ENCODE measurements around the gene ACACA.

ACACA gene

DNA sequence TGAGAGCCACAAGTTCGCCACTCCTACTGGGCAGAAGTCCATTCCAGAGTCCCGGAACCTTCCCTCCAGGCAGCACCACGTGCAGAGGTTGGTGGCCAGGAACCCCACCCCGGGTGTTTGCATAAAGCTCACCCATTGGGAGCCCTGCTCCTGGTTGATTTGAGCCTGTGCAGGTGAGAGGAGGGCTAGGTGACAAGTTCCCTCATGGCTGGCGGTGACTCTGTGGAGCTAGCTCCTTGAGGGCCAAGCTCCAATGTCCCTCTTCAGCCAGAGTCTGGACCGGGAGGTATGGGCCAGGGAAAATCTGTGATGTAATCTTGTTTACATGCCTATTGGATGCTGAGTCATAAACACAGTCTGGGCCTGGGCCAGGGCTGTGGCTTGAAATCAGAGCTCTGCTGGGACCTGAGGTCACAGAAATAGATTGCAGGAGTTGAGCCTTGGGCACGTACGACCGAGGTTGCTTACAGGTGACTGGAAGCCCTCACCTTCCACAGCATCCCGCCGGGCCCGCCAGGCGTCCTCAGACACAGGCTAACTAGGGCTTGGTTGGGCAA lies 339.0 kb downstream of the ACACA start:
- Histone ChIP-seq H3K36me3 (ENCODE audit: control insufficient read depth, low read depth, low read length) (no peaks in the 10 kb centered on the region), H3K9me3 (ENCODE audit: control insufficient read depth, low read depth, low read length) (no peaks in the 10 kb centered on the region), H3K9ac (ENCODE audit: low read length) (no peak overlapping the region), H3K4me3 (ENCODE audit: low read length) (no peak overlapping the region), H3K27me3 (ENCODE audit: control insufficient read depth, insufficient read depth, low read length) (no peaks in the 10 kb centered on the region), H3K4me1 (ENCODE audit: control insufficient read depth, low read depth, low read length) (peaks cover 44% of the 10 kb centered on the region), H3K27ac (ENCODE audit: low read length) (no peak overlapping the region)

GRCh38 chr17:37066322-37067255 lies 340.0 kb downstream of the ACACA start:
- H3K4me1 ChIP-seq (ENCODE audit: control insufficient read depth, low read depth, low read length) = peaks cover 54% of the 10 kb centered on the region
- no peaks in the 10 kb centered on the region for H3K27me3 ChIP-seq (ENCODE audit: control insufficient read depth, insufficient read depth, low read length)
- no peaks in the 10 kb centered on the region for H3K9me3 ChIP-seq (ENCODE audit: control insufficient read depth, low read depth, low read length)
- peak overlapping the region; percentile 19 for H3K4me3 ChIP-seq (ENCODE audit: low read length)
- H3K27ac ChIP-seq (ENCODE audit: low read length) = peak overlapping the region; percentile 17
- no peaks in the 10 kb centered on the region for H3K36me3 ChIP-seq (ENCODE audit: control insufficient read depth, low read depth, low read length)
- H3K9ac ChIP-seq (ENCODE audit: low read length) = peak overlapping the region; percentile 18

DNA sequence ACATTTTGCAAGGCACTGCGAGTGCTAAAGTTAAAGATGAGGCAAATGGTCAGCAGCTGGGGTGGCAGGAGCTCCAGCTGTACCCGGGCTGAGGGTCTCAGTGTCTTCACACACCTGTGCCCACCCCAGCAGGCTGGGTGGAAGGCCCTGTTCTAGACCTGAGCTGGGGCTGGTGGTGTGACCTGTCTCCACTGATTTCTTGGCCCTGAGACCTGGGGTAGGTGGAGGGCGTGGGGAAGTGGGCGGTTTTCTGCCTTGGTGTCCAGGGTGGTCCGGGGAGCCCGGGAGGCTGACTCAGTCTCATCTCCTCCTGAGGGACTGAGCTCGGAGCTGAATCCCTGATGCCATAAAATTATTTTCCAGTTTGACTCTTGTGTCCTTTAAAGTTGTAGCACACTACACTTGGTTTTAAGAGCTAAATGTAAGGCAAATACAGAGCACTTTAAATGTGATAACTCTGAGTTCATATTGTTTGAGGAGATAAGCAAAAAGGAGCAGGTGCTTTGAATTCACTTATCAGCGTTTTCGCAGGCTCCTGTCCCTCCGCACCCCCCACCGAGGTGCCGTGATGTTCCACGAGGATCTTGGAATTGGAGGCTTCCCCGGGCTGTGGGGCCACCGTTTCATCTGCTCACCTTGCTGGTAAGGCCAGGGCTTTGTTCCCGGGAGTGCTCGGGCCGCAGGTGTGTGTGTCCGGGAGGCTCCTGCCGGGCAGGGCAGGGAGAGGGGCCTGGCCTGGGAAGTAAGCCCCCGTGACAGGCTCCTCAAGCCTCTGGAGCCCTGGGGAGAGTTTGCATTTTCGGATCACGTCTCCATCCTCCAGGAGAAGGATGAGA lies 340.9 kb downstream of the ACACA start:
- Histone ChIP-seq H3K27me3 (ENCODE audit: control insufficient read depth, insufficient read depth, low read length) (no peaks in the 10 kb centered on the region), H3K9ac (ENCODE audit: low read length) (peak overlapping the region; percentile 18), H3K4me3 (ENCODE audit: low read length) (peak overlapping the region; percentile 19), H3K4me1 (ENCODE audit: control insufficient read depth, low read depth, low read length) (peaks cover 55% of the 10 kb centered on the region), H3K36me3 (ENCODE audit: control insufficient read depth, low read depth, low read length) (no peaks in the 10 kb centered on the region), H3K27ac (ENCODE audit: low read length) (peak overlapping the region; percentile 17), H3K9me3 (ENCODE audit: control insufficient read depth, low read depth, low read length) (no peaks in the 10 kb centered on the region)

- no peaks in the 10 kb centered on the region for H3K36me3 ChIP-seq (ENCODE audit: control insufficient read depth, low read depth, low read length)
- H3K4me3 ChIP-seq (ENCODE audit: low read length) = no peak overlapping the region
- H3K27me3 ChIP-seq (ENCODE audit: control insufficient read depth, insufficient read depth, low read length) = no peaks in the 10 kb centered on the region
- H3K27ac ChIP-seq (ENCODE audit: low read length) = no peak overlapping the region
- H3K9me3 ChIP-seq (ENCODE audit: control insufficient read depth, low read depth, low read length) = no peaks in the 10 kb centered on the region
- H3K9ac ChIP-seq (ENCODE audit: low read length) = no peak overlapping the region
- peaks cover 60% of the 10 kb centered on the region for H3K4me1 ChIP-seq (ENCODE audit: control insufficient read depth, low read depth, low read length)
Observed at GRCh38 chr17:37064956-37065355, 341.7 kb downstream of the ACACA start.

DNA sequence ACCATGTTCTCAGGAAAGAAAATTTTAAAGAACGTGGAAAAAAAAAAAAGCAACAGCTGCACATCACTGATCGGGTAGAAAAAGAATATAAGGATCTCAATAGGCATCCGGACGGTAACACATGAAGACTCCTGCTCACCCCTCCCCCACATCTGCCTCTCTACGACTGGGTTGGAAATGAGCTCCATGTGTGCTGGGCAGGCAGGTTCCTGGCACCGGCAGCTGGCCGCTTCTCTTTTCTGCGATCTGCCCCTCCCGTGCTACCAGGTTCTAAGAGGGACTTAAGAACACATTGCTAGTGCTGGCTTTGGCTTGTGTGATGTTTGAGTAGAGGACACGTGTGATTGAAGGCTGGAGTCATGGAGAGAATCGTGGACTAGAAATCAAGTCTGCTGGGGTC lies 342.4 kb downstream of the ACACA start:
- Histone ChIP-seq H3K27ac (ENCODE audit: low read length) (no peak overlapping the region), H3K27me3 (ENCODE audit: control insufficient read depth, insufficient read depth, low read length) (no peaks in the 10 kb centered on the region), H3K36me3 (ENCODE audit: control insufficient read depth, low read depth, low read length) (no peaks in the 10 kb centered on the region), H3K4me1 (ENCODE audit: control insufficient read depth, low read depth, low read length) (peaks cover 60% of the 10 kb centered on the region), H3K9me3 (ENCODE audit: control insufficient read depth, low read depth, low read length) (no peaks in the 10 kb centered on the region), H3K4me3 (ENCODE audit: low read length) (no peak overlapping the region), H3K9ac (ENCODE audit: low read length) (no peak overlapping the region)

- Histone ChIP-seq H3K9me3 (ENCODE audit: control insufficient read depth, low read depth, low read length) (no peaks in the 10 kb centered on the region), H3K4me1 (ENCODE audit: control insufficient read depth, low read depth, low read length) (peaks cover 48% of the 10 kb centered on the region)
Observed at GRCh38 chr17:37062021-37062420, 344.6 kb downstream of the ACACA start.

DNA sequence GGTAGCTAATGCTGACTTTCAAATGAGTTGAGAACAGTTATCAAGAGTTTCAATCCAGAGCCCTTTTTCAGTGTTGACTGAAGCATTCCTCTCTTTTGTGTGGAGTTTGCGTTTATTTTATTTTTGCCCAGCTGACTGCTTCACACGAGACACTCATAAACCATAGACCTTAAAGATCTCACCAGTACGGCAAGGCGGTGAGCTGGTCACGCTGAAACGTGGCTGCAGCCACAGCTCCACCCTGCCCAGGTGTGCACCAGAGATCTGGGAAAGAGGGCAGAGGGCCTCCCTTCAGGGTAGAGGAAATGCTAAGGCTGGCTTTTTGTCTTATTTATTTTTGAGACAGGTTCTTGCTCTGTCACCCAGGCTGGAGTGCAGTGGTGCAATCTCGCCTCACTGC lies 345.7 kb downstream of the ACACA start:
- peaks cover 37% of the 10 kb centered on the region for H3K4me1 ChIP-seq (ENCODE audit: control insufficient read depth, low read depth, low read length)
- H3K9me3 ChIP-seq (ENCODE audit: control insufficient read depth, low read depth, low read length) = no peaks in the 10 kb centered on the region
- no peak overlapping the region for H3K9ac ChIP-seq (ENCODE audit: low read length)
- no peaks in the 10 kb centered on the region for H3K27me3 ChIP-seq (ENCODE audit: control insufficient read depth, insufficient read depth, low read length)
- H3K4me3 ChIP-seq (ENCODE audit: low read length) = no peak overlapping the region
- H3K27ac ChIP-seq (ENCODE audit: low read length) = no peak overlapping the region
- peaks cover 4% of the 10 kb centered on the region for H3K36me3 ChIP-seq (ENCODE audit: control insufficient read depth, low read depth, low read length)

More at GRCh38 chr17:37062021-37062420, 344.6 kb downstream of the ACACA start:
- Histone ChIP-seq H3K36me3 (ENCODE audit: control insufficient read depth, low read depth, low read length) (peaks cover under 1% of the 10 kb centered on the region), H3K27me3 (ENCODE audit: control insufficient read depth, insufficient read depth, low read length) (no peaks in the 10 kb centered on the region), H3K27ac (ENCODE audit: low read length) (no peak overlapping the region), H3K9ac (ENCODE audit: low read length) (no peak overlapping the region), H3K4me3 (ENCODE audit: low read length) (no peak overlapping the region)

GRCh38 chr17:37060094-37060493 lies 346.5 kb downstream of the ACACA start:
- H3K9ac ChIP-seq (ENCODE audit: low read length) = no peak overlapping the region
- H3K27ac ChIP-seq (ENCODE audit: low read length) = no peak overlapping the region
- H3K27me3 ChIP-seq (ENCODE audit: control insufficient read depth, insufficient read depth, low read length) = no peaks in the 10 kb centered on the region
- peaks cover 29% of the 10 kb centered on the region for H3K4me1 ChIP-seq (ENCODE audit: control insufficient read depth, low read depth, low read length)
- no peaks in the 10 kb centered on the region for H3K9me3 ChIP-seq (ENCODE audit: control insufficient read depth, low read depth, low read length)
- no peak overlapping the region for H3K4me3 ChIP-seq (ENCODE audit: low read length)
- H3K36me3 ChIP-seq (ENCODE audit: control insufficient read depth, low read depth, low read length) = peaks cover 4% of the 10 kb centered on the region

- Histone ChIP-seq H3K27ac (ENCODE audit: low read length) (no peak overlapping the region), H3K9ac (ENCODE audit: low read length) (no peak overlapping the region), H3K36me3 (ENCODE audit: control insufficient read depth, low read depth, low read length) (peaks cover 4% of the 10 kb centered on the region), H3K9me3 (ENCODE audit: control insufficient read depth, low read depth, low read length) (no peaks in the 10 kb centered on the region), H3K4me1 (ENCODE audit: control insufficient read depth, low read depth, low read length) (peaks cover 23% of the 10 kb centered on the region), H3K27me3 (ENCODE audit: control insufficient read depth, insufficient read depth, low read length) (no peaks in the 10 kb centered on the region), H3K4me3 (ENCODE audit: low read length) (no peak overlapping the region)
Observed at GRCh38 chr17:37059493-37059892, 347.1 kb downstream of the ACACA start.

DNA sequence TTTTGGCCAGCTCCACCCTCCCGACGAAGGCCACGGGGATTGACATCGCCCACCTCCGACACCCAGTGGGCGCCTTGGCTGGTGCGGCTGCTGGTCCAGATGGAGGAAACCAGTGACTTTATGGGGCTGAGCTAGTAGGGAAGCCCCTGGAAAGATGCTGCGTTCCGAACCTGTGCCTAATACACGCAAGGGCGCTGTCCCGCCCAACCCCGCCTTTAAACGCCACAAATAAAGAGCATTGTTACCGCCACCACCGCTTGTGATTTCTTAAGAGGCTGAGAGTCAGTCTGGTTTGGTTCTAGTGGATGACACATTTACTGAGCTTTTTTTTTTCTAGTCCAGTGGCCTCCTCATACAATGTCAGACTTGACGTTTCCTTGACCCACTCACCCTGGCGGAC lies 350.0 kb downstream of the ACACA start:
- no peaks in the 10 kb centered on the region for H3K27me3 ChIP-seq (ENCODE audit: control insufficient read depth, insufficient read depth, low read length)
- peaks cover 4% of the 10 kb centered on the region for H3K36me3 ChIP-seq (ENCODE audit: control insufficient read depth, low read depth, low read length)
- no peak overlapping the region for H3K9ac ChIP-seq (ENCODE audit: low read length)
- H3K4me1 ChIP-seq (ENCODE audit: control insufficient read depth, low read depth, low read length) = peaks cover 7% of the 10 kb centered on the region
- no peaks in the 10 kb centered on the region for H3K9me3 ChIP-seq (ENCODE audit: control insufficient read depth, low read depth, low read length)
- H3K4me3 ChIP-seq (ENCODE audit: low read length) = no peak overlapping the region
- H3K27ac ChIP-seq (ENCODE audit: low read length) = no peak overlapping the region

DNA sequence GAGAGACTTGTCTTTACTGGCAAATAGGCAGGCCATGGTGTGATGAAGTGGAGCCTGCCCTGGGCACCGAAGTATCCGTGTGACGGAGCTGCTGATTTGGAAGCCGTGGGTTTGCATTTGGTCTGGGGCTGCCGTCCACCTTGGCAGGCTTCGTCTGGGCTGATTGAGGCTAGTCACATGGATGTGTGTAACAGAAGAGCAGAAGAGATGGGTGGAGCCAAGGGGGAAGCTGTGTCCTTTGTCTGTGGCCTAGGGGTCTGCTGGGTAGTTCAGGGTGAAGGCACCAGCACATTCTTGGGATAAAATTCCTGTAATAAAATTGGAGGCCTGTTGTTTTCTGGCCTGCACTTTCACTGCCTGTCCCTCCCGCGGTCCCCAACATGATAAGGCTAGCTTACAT lies 351.7 kb downstream of the ACACA start:
- H3K4me1 ChIP-seq (ENCODE audit: control insufficient read depth, low read depth, low read length) = no peaks in the 10 kb centered on the region
- H3K9ac ChIP-seq (ENCODE audit: low read length) = no peak overlapping the region
- H3K9me3 ChIP-seq (ENCODE audit: control insufficient read depth, low read depth, low read length) = no peaks in the 10 kb centered on the region
- no peak overlapping the region for H3K4me3 ChIP-seq (ENCODE audit: low read length)
- H3K36me3 ChIP-seq (ENCODE audit: control insufficient read depth, low read depth, low read length) = peaks cover 4% of the 10 kb centered on the region
- no peak overlapping the region for H3K27ac ChIP-seq (ENCODE audit: low read length)
- no peaks in the 10 kb centered on the region for H3K27me3 ChIP-seq (ENCODE audit: control insufficient read depth, insufficient read depth, low read length)
